IMR-90 (cell line): Measurements from ENCODE around the gene ERICH6B. TPM values are rescaled to one million over a fixed set of nuclear protein-coding genes. Genes with fewer than 3 reads are reported as not detected.

Source experiments
- ATAC-seq: fragments of 200-7000 bp; cut with Tn5 transposase; 2 replicates; pipeline ENCODE4 v1.9.1; 2020; ENCODE audit warnings: low read depth, mild to moderate bottlenecking, moderate library complexity
- BruUV-seq: library from RNA; stranded (reverse); fragments of 400-500 nt; replicated peaks from 2 replicates; lab custom pipeline; 2021; lab: Mats Ljungman, UMichigan
- CTCF ChIA-PET: fragments of 300-600 bp; formaldehyde crosslinking; extraction: SDS; loops from one replicate; lab custom pipeline; 2021; ENCODE audit warnings: antibody characterized with exemption; lab: Yijun Ruan, JAX
- POLR2A ChIA-PET: fragments of 300-600 bp; sonication (Branson Sonifier 250); formaldehyde crosslinking; loops from one replicate; lab custom pipeline; 2022; ENCODE audit warnings: antibody characterized with exemption; ENCODE audit not compliant: unreplicated experiment; lab: Charles Lee
- DNase-seq: peaks from one replicate; pipeline ENCODE4 v3.0.0; 2013
- H2AFZ ChIP-seq: replicated peaks from 2 replicates; pipeline ENCODE3; 2013; ENCODE audit warnings: low read length, mild to moderate bottlenecking; ENCODE audit not compliant: poor library complexity
- H2AK5ac ChIP-seq: 2 replicates; pipeline ENCODE4 v1.6.1; 2013; ENCODE audit warnings: low read depth, low read length, inconsistent platforms
- H2AK9ac ChIP-seq: replicated peaks from 2 replicates; pipeline ENCODE3; 2013; ENCODE audit warnings: mild to moderate bottlenecking, low read depth, low read length, moderate library complexity; ENCODE audit not compliant: poor library complexity
- H2BK120ac ChIP-seq: 2 replicates; pipeline ENCODE4 v1.6.1; 2013; ENCODE audit warnings: low read depth, low read length, inconsistent platforms
- H2BK15ac ChIP-seq: 3 replicates; pipeline ENCODE4 v1.6.1; 2013; ENCODE audit warnings: low read depth, low read length, inconsistent platforms
- H2BK20ac ChIP-seq: 2 replicates; pipeline ENCODE4 v1.6.1; 2013; ENCODE audit warnings: low read depth, mild to moderate bottlenecking, inconsistent platforms, low read length, moderate library complexity
- H2BK5ac ChIP-seq: 2 replicates; pipeline ENCODE4 v1.6.1; 2013; ENCODE audit warnings: mild to moderate bottlenecking, low read depth, low read length, inconsistent platforms; ENCODE audit not compliant: poor library complexity, severe bottlenecking
- H3K14ac ChIP-seq: replicated peaks from 2 replicates; pipeline ENCODE4 v1.6.1; 2013; ENCODE audit warnings: low read depth, low read length, inconsistent platforms
- H3K18ac ChIP-seq: 2 replicates; pipeline ENCODE4 v1.6.1; 2013; ENCODE audit warnings: low read depth, low read length, control low read depth
- H3K23ac ChIP-seq: 2 replicates; pipeline ENCODE4 v1.6.1; 2013; ENCODE audit warnings: low read depth, low read length, inconsistent platforms
- H3K27ac ChIP-seq: 2 replicates; pipeline ENCODE4 v1.5.1; 2013; ENCODE audit warnings: mild to moderate bottlenecking, control low read depth, low read length; ENCODE audit not compliant: insufficient read depth
- H3K27me3 ChIP-seq: 2 replicates; pipeline ENCODE4 v1.6.1; 2013; ENCODE audit warnings: low read length; ENCODE audit not compliant: control insufficient read depth, insufficient read depth
- H3K36me3 ChIP-seq: 2 replicates; pipeline ENCODE4 v1.6.1; 2013; ENCODE audit warnings: low read length, mixed read lengths; ENCODE audit not compliant: control insufficient read depth, insufficient read depth
- H3K4ac ChIP-seq: 2 replicates; pipeline ENCODE4 v1.6.1; 2013; ENCODE audit warnings: low read depth, low read length, inconsistent platforms
- H3K4me1 ChIP-seq: 2 replicates; pipeline ENCODE4 v1.6.1; 2013; ENCODE audit warnings: low read length, mixed read lengths; ENCODE audit not compliant: control insufficient read depth, insufficient read depth
- H3K4me2 ChIP-seq: 2 replicates; pipeline ENCODE4 v1.6.1; 2013; ENCODE audit warnings: low read depth, mild to moderate bottlenecking, control low read depth, low read length, moderate library complexity
- H3K4me3 ChIP-seq: 2 replicates; pipeline ENCODE4 v1.5.1; 2013; ENCODE audit warnings: low read depth, mild to moderate bottlenecking, control low read depth, low read length, moderate library complexity; ENCODE audit not compliant: insufficient read depth
- H3K56ac ChIP-seq: 2 replicates; pipeline ENCODE4 v1.6.1; 2013; ENCODE audit warnings: low read length, inconsistent platforms; ENCODE audit not compliant: insufficient read depth; ENCODE audit errors: extremely low read depth
- H3K79me1 ChIP-seq, 2 experiments: 2 replicates each; pipeline ENCODE4 v1.6.1; 2013; ENCODE audit warnings: low read length in 2 of 2, inconsistent platforms in 1 of 2, low read depth in 1 of 2
- H3K9ac ChIP-seq: 2 replicates; pipeline ENCODE4 v1.6.1; 2013; ENCODE audit warnings: low read depth, low read length, control low read depth
- H3K9me1 ChIP-seq: 2 replicates; pipeline ENCODE4 v1.6.1; 2013; ENCODE audit warnings: low read length, inconsistent platforms; ENCODE audit not compliant: insufficient read depth
- H3K9me3 ChIP-seq: 2 replicates; pipeline ENCODE4 v1.6.1; 2013; ENCODE audit warnings: low read length; ENCODE audit not compliant: control insufficient read depth, insufficient read depth
- H4K20me1 ChIP-seq: 2 replicates; pipeline ENCODE4 v1.6.1; 2013; ENCODE audit warnings: low read length, inconsistent platforms; ENCODE audit not compliant: insufficient read depth
- H4K5ac ChIP-seq: 2 replicates; pipeline ENCODE4 v1.6.1; 2013; ENCODE audit warnings: mild to moderate bottlenecking, low read depth, low read length, control low read depth
- H4K8ac ChIP-seq, 2 experiments: 2 replicates each; pipeline ENCODE4 v1.6.1; 2013; ENCODE audit warnings: low read depth in 2 of 2, low read length in 2 of 2, control low read depth in 1 of 2, inconsistent platforms in 1 of 2
- H4K91ac ChIP-seq: 2 replicates; pipeline ENCODE4 v1.6.1; 2013; ENCODE audit warnings: low read depth, low read length, inconsistent platforms; ENCODE audit not compliant: insufficient read depth
- CTCF ChIP-seq: conservative IDR thresholded peaks from 2 replicates; pipeline ENCODE4 v1.5.1; 2012; ENCODE audit warnings: mild to moderate bottlenecking, low read depth, low read length, improper control_type of control experiment
- SMC3 ChIP-seq: fragments of 150-350 bp; IDR thresholded peaks from 2 replicates; pipeline ENCODE4 v1.6.1; 2016; ENCODE audit warnings: low read depth, mild to moderate bottlenecking, antibody characterized with exemption, low read length, moderate library complexity
- WGBS, 2 experiments: methylation state at CpG; one replicate each; pipeline versions ENCODE4 v1.1.5 to v1.1.7; 2013; ENCODE audit warnings: missing lambda C conversion rate in 2 of 2; ENCODE audit not compliant: insufficient read length in 1 of 2; ENCODE audit errors: extremely low coverage in 2 of 2; 5-methylcytosine and 5-hydroxymethylcytosine counted together
- dilution Hi-C: fragments of 300-500 bp; cut with HindIII; formaldehyde crosslinking; loops from one replicate; pipeline ENCODE4 v1.14.3; 2018; ENCODE audit warnings: low sequenced_read_pairs; ENCODE audit not compliant: unreplicated experiment
- in situ Hi-C: fragments of 300-500 bp; cut with MboI; formaldehyde crosslinking; loops from 3 replicates; pipeline ENCODE4 v1.14.3; 2019; ENCODE audit warnings: low sequenced_read_pairs, inconsistent platforms, mixed read lengths
- intact Hi-C: fragments of 100-400 bp; cut with micrococcal nuclease; formaldehyde crosslinking; loops from 2 replicates; pipeline ENCODE4 v1.10.0; 2022
- polyA plus RNA-seq, 3 experiments: library from polyadenylated mRNA; depleted of rRNA; stranded (reverse); fragments of >200 nt; gene quantifications; 2 replicates each; pipeline ENCODE4 v1.2.3, GENCODE V29; 2012; ENCODE audit warnings: low replicate concordance in 1 of 3
- total RNA-seq: library from RNA; depleted of rRNA; stranded (reverse); fragments of >200 nt; gene quantifications from 2 replicates; pipeline ENCODE4 v1.2.3, GENCODE V29; 2012

ERICH6B gene
- total and polyA plus RNA-seq, 2 of the 4 experiments (the other 2 are of a cell fraction) = not detected

- no peak overlapping the region for H3K4me3 ChIP-seq
- no TSS peak for BruUV-seq
- no peak overlapping the region for H2BK120ac ChIP-seq
- dilution Hi-C loops = no loop called here
- H3K79me1 ChIP-seq = no peaks in the 10 kb centered on the region
- no peak overlapping the region for H2BK20ac ChIP-seq
- ChIA-PET POLR2A (no interaction called here), CTCF (no interaction called here)
- no peak overlapping the region for H3K56ac ChIP-seq
- intact Hi-C loops = no loop called here
- no peak for ATAC-seq
- no peak overlapping the region for H2BK15ac ChIP-seq
- no CpG with 5 or more reads among the region's 2 CpGs for WGBS, 2 experiments
- no peak for TF ChIP-seq CTCF
- TF ChIP-seq SMC3 = no peak
- H2AK5ac ChIP-seq = no peak overlapping the region
- no peak overlapping the region for H4K91ac ChIP-seq
- H4K5ac ChIP-seq = no peak overlapping the region
- H4K8ac ChIP-seq = no peak overlapping the region
- no peaks in the 10 kb centered on the region for H3K9me1 ChIP-seq
- H2BK5ac ChIP-seq = no peak overlapping the region
- H3K9ac ChIP-seq = no peak overlapping the region
- no peak overlapping the region for H2AK9ac ChIP-seq
- no peak overlapping the region for H2AFZ ChIP-seq
- no peak overlapping the region for H3K18ac ChIP-seq
- no peak overlapping the region for H3K14ac ChIP-seq
- H3K4me2 ChIP-seq = no peak overlapping the region
- in situ Hi-C loops = no loop called here
- no peaks in the 10 kb centered on the region for H3K4me1 ChIP-seq
- H3K9me3 ChIP-seq = no peaks in the 10 kb centered on the region
- DNase-seq = no peak
- peaks cover 11% of the 10 kb centered on the region for H3K27me3 ChIP-seq
- H3K36me3 ChIP-seq = no peaks in the 10 kb centered on the region
- no peak overlapping the region for H3K23ac ChIP-seq
- H3K4ac ChIP-seq = no peak overlapping the region
- no peak overlapping the region for H3K27ac ChIP-seq
- no peaks in the 10 kb centered on the region for H4K20me1 ChIP-seq
These were observed 13.9 kb downstream of the ERICH6B start for GRCh38 chr13:45601680-45602079.
